ENCODE data around the gene RAD51B.

GRCh38 chr14:68708343-68708742 lies 888.8 kb downstream of the RAD51B start:
- TF ChIP-seq CTCF (IDR thresholded peaks at IDR 0.05), result no peak
- no peak for TF ChIP-seq POLR2A (IDR thresholded peaks at IDR 0.05)
- no peak for TF ChIP-seq EP300 (IDR thresholded peaks at IDR 0.05; ENCODE audit: low read depth)
